Vein endothelial cell (primary cell): ENCODE results near the gene FRAT2. TPM values are rescaled to one million over a fixed set of nuclear protein-coding genes. Genes with fewer than 3 reads are reported as not detected.

ENCODE experiments used
- small RNA-seq: library from RNA; depleted of rRNA; stranded (forward); fragments of <200 nt; gene quantifications from one replicate; pipeline ENCODE3, GENCODE V24; 2012
- total RNA-seq: library from RNA; depleted of rRNA; stranded (reverse); fragments of >200 nt; gene quantifications from 2 replicates; pipeline ENCODE4 v1.2.3, GENCODE V29; 2012

FRAT2 gene
- 9.5 and 11.4 TPM in 2 replicates for total RNA-seq

GRCh38 chr10:97334370-97335175 lies at the start of gene FRAT2:
Gene FRAT2, minus strand, starts transcription at chr10:97334729. Its CDS starts 157 bp downstream, at chr10:97334572.

GRCh38 chr10:97318772-97319651 lies 15.5 kb downstream of the FRAT2 start, which contains the start of gene FRAT1:
Gene FRAT1, plus strand, starts transcription at chr10:97319271. Its CDS starts 183 bp downstream, at chr10:97319454.

GRCh38 chr10:97292097-97292861 lies 42.2 kb downstream of the FRAT2 start, which contains the start of gene ARHGAP19:
Gene ARHGAP19, minus strand, starts transcription at chr10:97292637. Its CDS starts 10 bp downstream, at chr10:97292627.

Small RNAs within 50 kb of the gene (small RNA-seq; reads per million reads assigned to genes)
- gene RF00017, result not detected

Other genes starting within 250 kb of the FRAT2 start
- gene SLIT1, start 148.8 kb downstream of the FRAT2 start, total RNA-seq, result under 0.01 TPM in 1 of 2 replicates, not detected in the other
- 7.8 and 15.7 TPM in 2 replicates for gene ARHGAP19, start 42.1 kb downstream of the FRAT2 start, total RNA-seq
- 2.3 and 3.6 TPM in 2 replicates for gene FRAT1, start 15.5 kb downstream of the FRAT2 start, total RNA-seq
- gene RRP12, start 66.6 kb upstream of the FRAT2 start, total RNA-seq, result 24.8 and 25.0 TPM in 2 replicates
- 491 and 495 TPM in 2 replicates for gene PGAM1, start 91.5 kb upstream of the FRAT2 start, total RNA-seq
- 38.2 and 45.1 TPM in 2 replicates for gene EXOSC1, start 111.3 kb upstream of the FRAT2 start, total RNA-seq
- 56.7 and 56.8 TPM in 2 replicates for gene ZDHHC16, start 111.4 kb upstream of the FRAT2 start, total RNA-seq
- 117 and 122 TPM in 2 replicates for gene MMS19, start 163.7 kb upstream of the FRAT2 start, total RNA-seq
- 76.6 and 84.6 TPM in 2 replicates for gene UBTD1, start 164.2 kb upstream of the FRAT2 start, total RNA-seq
- gene ANKRD2, start 238.1 kb upstream of the FRAT2 start, total RNA-seq, result 0.65 and 1.1 TPM in 2 replicates
- 0.33 and 0.38 TPM in 2 replicates for gene HOGA1, start 249.7 kb upstream of the FRAT2 start, total RNA-seq